ENCODE measurements around the gene RHNO1. TPM values are rescaled to one million over a fixed set of nuclear protein-coding genes. Genes with fewer than 3 reads are reported as not detected.

RHNO1 gene
- total and polyA plus RNA-seq, 2 of the 8 experiments (the other 6 are each of a cell fraction or from before 2014, with no cell fraction given), result 55.8 to 56.9 TPM

- Histone ChIP-seq H3K23ac (ENCODE audit: insufficient read length) (no peak overlapping the region), H3K9ac (replicated peaks in 1 of 4; ENCODE audit: extremely low read depth in 1 of 4, low read depth in 3 of 4, low read length in 3 of 4) (no peak overlapping the region; a peak in 1 of 7 replicates), H2BK12ac (ENCODE audit: low read depth, low read length) (no peak overlapping the region), H3K4me2 (ENCODE audit: insufficient read depth in 1 of 2, low read depth in 2 of 2, low read length in 2 of 2) (no peak overlapping the region), H3K27ac (ENCODE audit: low read depth, low read length) (no peak overlapping the region), H3K4me3 (ENCODE audit: extremely low read depth in 1 of 4, insufficient read depth in 2 of 4, low read depth in 3 of 4, low read length in 4 of 4) (no peak overlapping the region), H3K23me2 (ENCODE audit: low read depth, low read length) (no peaks in the 10 kb centered on the region), H2BK120ac (replicated peaks; ENCODE audit: low read depth, low read length) (no peak overlapping the region), H2AK5ac (ENCODE audit: low read depth, low read length) (no peak overlapping the region), H4K5ac (ENCODE audit: insufficient read length, low read depth, low read length) (no peak overlapping the region), H3K79me2 (ENCODE audit: control insufficient read depth in 1 of 2, insufficient read depth in 2 of 2, low read length in 2 of 2) (no peaks in the 10 kb centered on the region), H4K91ac (replicated peaks; ENCODE audit: insufficient read length, low read length) (no peak overlapping the region), H3K4me1 (replicated peaks in 1 of 4; ENCODE audit: control insufficient read depth in 3 of 4, insufficient read depth in 4 of 4, low read length in 3 of 4) (peaks cover 0 to 6% (median under 1%) of the 10 kb centered on the region in 4 experiments; a peak in 4 of 7 replicates), H2BK20ac (ENCODE audit: low read length) (no peak overlapping the region), H2BK5ac (ENCODE audit: low read depth, low read length) (no peak overlapping the region), H3K9me3 (ENCODE audit: insufficient read depth in 2 of 2, low read depth in 1 of 2, low read length in 1 of 2) (no peaks in the 10 kb centered on the region), H3K18ac (ENCODE audit: extremely low read depth, low read length) (no peak overlapping the region), H3K36me3 (ENCODE audit: control insufficient read depth in 2 of 4, insufficient read depth in 4 of 4, low read length in 3 of 4) (peaks cover 0 to 19% (median 12%) of the 10 kb centered on the region in 4 experiments; a peak in 4 of 8 replicates), H2BK15ac (ENCODE audit: low read length) (no peak overlapping the region), H3K79me1 (ENCODE audit: low read depth, low read length) (no peaks in the 10 kb centered on the region), H3K27me3 (replicated peaks in 1 of 4; ENCODE audit: control insufficient read depth in 3 of 4, extremely low read depth in 1 of 4, insufficient read depth in 3 of 4, low read length in 3 of 4) (no peaks in the 10 kb centered on the region), H3K14ac (ENCODE audit: insufficient read length) (no peak overlapping the region), H4K20me1 (replicated peaks in 1 of 2; ENCODE audit: control insufficient read depth in 1 of 2, insufficient read depth in 2 of 2, low read length in 2 of 2) (peaks cover 3 to 5% of the 10 kb centered on the region in 2 experiments), H2AFZ (ENCODE audit: low read length) (no peak overlapping the region), H4K8ac (ENCODE audit: extremely low read depth, insufficient read depth, low read length) (no peak overlapping the region), H3K4ac (replicated peaks; ENCODE audit: insufficient read length, low read depth, low read length) (no peak overlapping the region), H3K56ac (replicated peaks; ENCODE audit: insufficient read length, low read depth, low read length) (no peak overlapping the region)
- TF ChIP-seq BCL11A (IDR thresholded peaks at IDR 0.05; ENCODE audit: low read depth in 2 of 2, low read length in 2 of 2) (no peak), POLR2AphosphoS5 (IDR thresholded peaks at IDR 0.05; ENCODE audit: low read depth, low read length) (0 out of 2 replicates have a peak, but pooled peaks have one; percentile 27)
- whole genome bisulfite sequencing, 2 experiments (ENCODE audit: extremely low coverage in 1 of 2, insufficient coverage in 1 of 2, insufficient read length in 1 of 2, insufficient replicate concordance in 2 of 2, low coverage in 1 of 2, low lambda C conversion rate in 2 of 2, missing lambda C conversion rate in 1 of 2), result 85% methylated on average over 3 of the region's 3 CpGs; no CpG with 5 or more reads in 1 of the 2 experiments
- CTCF ChIA-PET (ENCODE audit: partially characterized antibody), result interaction anchor here (0.6 to 6.5 kb wide), 9 partner anchors 8 to 173 kb away, joined by 3 to 84 read pairs (median 4); no protein-coding TSS in a partner anchor
- DNase-seq (ENCODE audit: low read depth in 1 of 2, low spot score in 2 of 2), result no peak
- POLR2A ChIA-PET (ENCODE audit: partially characterized antibody), result interaction anchor here (0.6 to 3.8 kb wide), 17 partner anchors 8 to 199 kb away, joined by 3 to 31 read pairs (median 4); partner anchors contain the start of genes FOXM1, ITFG2, RHNO1 and TULP3
- no peak for FAIRE-seq
Observed at GRCh38 chr12:2856051-2856450, 21.0 kb upstream of the RHNO1 start.
